ENCODE measurements around the gene LCA5L.

The LCA5L gene

GRCh38 chr21:39452207-39452969, 6.8 kb upstream of the LCA5L start:
- no peaks in the 10 kb centered on the region for H3K27me3 ChIP-seq (replicated peaks; ENCODE audit: control insufficient read depth, insufficient read depth, low read length, poor library complexity, severe bottlenecking)
- no peak overlapping the region for H3K4me3 ChIP-seq (ENCODE audit: insufficient read depth, low read depth, low read length, poor library complexity, severe bottlenecking)
- H3K9me3 ChIP-seq (ENCODE audit: control insufficient read depth, low read length), result no peaks in the 10 kb centered on the region
- H3K27ac ChIP-seq (ENCODE audit: insufficient read depth, low read length, poor library complexity, severe bottlenecking), result no peak overlapping the region
- DNase-seq, result no peak
- no peaks in the 10 kb centered on the region for H3K4me1 ChIP-seq (ENCODE audit: control insufficient read depth, insufficient read depth, low read length, poor library complexity, severe bottlenecking)
- H3K36me3 ChIP-seq (ENCODE audit: control insufficient read depth, insufficient read depth, low read length), result no peaks in the 10 kb centered on the region

GRCh38 chr21:39451332-39452206, 6.0 kb upstream of the LCA5L start, which contains the start of gene SH3BGR:
TSS of gene SH3BGR (plus strand) at chr21:39451970. CDS start at chr21:39452097, 127 bp downstream.
- Histone ChIP-seq H3K27me3 (replicated peaks; ENCODE audit: control insufficient read depth, insufficient read depth, low read length, poor library complexity, severe bottlenecking) (no peaks in the 10 kb centered on the region), H3K27ac (ENCODE audit: insufficient read depth, low read length, poor library complexity, severe bottlenecking) (no peak within 1 kb of the TSS), H3K4me1 (ENCODE audit: control insufficient read depth, insufficient read depth, low read length, poor library complexity, severe bottlenecking) (no peaks in the 10 kb centered on the region), H3K4me3 (ENCODE audit: insufficient read depth, low read depth, low read length, poor library complexity, severe bottlenecking) (no peak within 1 kb of the TSS), H3K9me3 (ENCODE audit: control insufficient read depth, low read length) (no peaks in the 10 kb centered on the region), H3K36me3 (ENCODE audit: control insufficient read depth, insufficient read depth, low read length) (no peaks in the 10 kb centered on the region)
- DNase-seq, result no peak

GRCh38 chr21:39447264-39447663, 1.7 kb upstream of the LCA5L start:
- no peak overlapping the region for H3K4me3 ChIP-seq (ENCODE audit: insufficient read depth, low read depth, low read length, poor library complexity, severe bottlenecking)
- H3K36me3 ChIP-seq (ENCODE audit: control insufficient read depth, insufficient read depth, low read length), result no peaks in the 10 kb centered on the region
- H3K27ac ChIP-seq (ENCODE audit: insufficient read depth, low read length, poor library complexity, severe bottlenecking), result no peak overlapping the region
- no peaks in the 10 kb centered on the region for H3K27me3 ChIP-seq (replicated peaks; ENCODE audit: control insufficient read depth, insufficient read depth, low read length, poor library complexity, severe bottlenecking)
- H3K9me3 ChIP-seq (ENCODE audit: control insufficient read depth, low read length), result no peaks in the 10 kb centered on the region
- no peaks in the 10 kb centered on the region for H3K4me1 ChIP-seq (ENCODE audit: control insufficient read depth, insufficient read depth, low read length, poor library complexity, severe bottlenecking)
- DNase-seq, result no peak

- H3K4me3 ChIP-seq (ENCODE audit: insufficient read depth, low read depth, low read length, poor library complexity, severe bottlenecking), result peak overlapping the region; percentile 89
- H3K27me3 ChIP-seq (replicated peaks; ENCODE audit: control insufficient read depth, insufficient read depth, low read length, poor library complexity, severe bottlenecking), result no peaks in the 10 kb centered on the region
- H3K27ac ChIP-seq (ENCODE audit: insufficient read depth, low read length, poor library complexity, severe bottlenecking), result peak overlapping the region; percentile 71
- no peaks in the 10 kb centered on the region for H3K36me3 ChIP-seq (ENCODE audit: control insufficient read depth, insufficient read depth, low read length)
- H3K9me3 ChIP-seq (ENCODE audit: control insufficient read depth, low read length), result no peaks in the 10 kb centered on the region
- H3K4me1 ChIP-seq (ENCODE audit: control insufficient read depth, insufficient read depth, low read length, poor library complexity, severe bottlenecking), result no peaks in the 10 kb centered on the region
- no peak for DNase-seq
These were observed 977 bp downstream of the LCA5L start for GRCh38 chr21:39444421-39445180.

- no peak overlapping the region for H3K4me3 ChIP-seq (ENCODE audit: insufficient read depth, low read depth, low read length, poor library complexity, severe bottlenecking)
- no peaks in the 10 kb centered on the region for H3K4me1 ChIP-seq (ENCODE audit: control insufficient read depth, insufficient read depth, low read length, poor library complexity, severe bottlenecking)
- no peaks in the 10 kb centered on the region for H3K9me3 ChIP-seq (ENCODE audit: control insufficient read depth, low read length)
- no peaks in the 10 kb centered on the region for H3K36me3 ChIP-seq (ENCODE audit: control insufficient read depth, insufficient read depth, low read length)
- H3K27me3 ChIP-seq (replicated peaks; ENCODE audit: control insufficient read depth, insufficient read depth, low read length, poor library complexity, severe bottlenecking), result no peaks in the 10 kb centered on the region
- DNase-seq, result no peak
- no peak overlapping the region for H3K27ac ChIP-seq (ENCODE audit: insufficient read depth, low read length, poor library complexity, severe bottlenecking)
These were observed 3.8 kb downstream of the LCA5L start for GRCh38 chr21:39441502-39442475.

GRCh38 chr21:39439232-39439631, 6.3 kb downstream of the LCA5L start:
- H3K9me3 ChIP-seq (ENCODE audit: control insufficient read depth, low read length), result no peaks in the 10 kb centered on the region
- no peak for DNase-seq
- no peak overlapping the region for H3K27ac ChIP-seq (ENCODE audit: insufficient read depth, low read length, poor library complexity, severe bottlenecking)
- no peaks in the 10 kb centered on the region for H3K36me3 ChIP-seq (ENCODE audit: control insufficient read depth, insufficient read depth, low read length)
- H3K27me3 ChIP-seq (replicated peaks; ENCODE audit: control insufficient read depth, insufficient read depth, low read length, poor library complexity, severe bottlenecking), result no peaks in the 10 kb centered on the region
- no peak overlapping the region for H3K4me3 ChIP-seq (ENCODE audit: insufficient read depth, low read depth, low read length, poor library complexity, severe bottlenecking)
- no peaks in the 10 kb centered on the region for H3K4me1 ChIP-seq (ENCODE audit: control insufficient read depth, insufficient read depth, low read length, poor library complexity, severe bottlenecking)

- H3K27me3 ChIP-seq (replicated peaks; ENCODE audit: control insufficient read depth, insufficient read depth, low read length, poor library complexity, severe bottlenecking), result no peaks in the 10 kb centered on the region
- H3K4me1 ChIP-seq (ENCODE audit: control insufficient read depth, insufficient read depth, low read length, poor library complexity, severe bottlenecking), result no peaks in the 10 kb centered on the region
- no peak for DNase-seq
- no peaks in the 10 kb centered on the region for H3K36me3 ChIP-seq (ENCODE audit: control insufficient read depth, insufficient read depth, low read length)
- H3K27ac ChIP-seq (ENCODE audit: insufficient read depth, low read length, poor library complexity, severe bottlenecking), result no peak overlapping the region
- no peak overlapping the region for H3K4me3 ChIP-seq (ENCODE audit: insufficient read depth, low read depth, low read length, poor library complexity, severe bottlenecking)
- no peaks in the 10 kb centered on the region for H3K9me3 ChIP-seq (ENCODE audit: control insufficient read depth, low read length)
These were observed 10.6 kb downstream of the LCA5L start for GRCh38 chr21:39434950-39435349.

- Histone ChIP-seq H3K36me3 (ENCODE audit: control insufficient read depth, insufficient read depth, low read length) (no peaks in the 10 kb centered on the region), H3K27me3 (replicated peaks; ENCODE audit: control insufficient read depth, insufficient read depth, low read length, poor library complexity, severe bottlenecking) (no peaks in the 10 kb centered on the region), H3K9me3 (ENCODE audit: control insufficient read depth, low read length) (no peaks in the 10 kb centered on the region), H3K27ac (ENCODE audit: insufficient read depth, low read length, poor library complexity, severe bottlenecking) (no peak overlapping the region), H3K4me3 (ENCODE audit: insufficient read depth, low read depth, low read length, poor library complexity, severe bottlenecking) (no peak overlapping the region), H3K4me1 (ENCODE audit: control insufficient read depth, insufficient read depth, low read length, poor library complexity, severe bottlenecking) (no peaks in the 10 kb centered on the region)
- DNase-seq, result no peak
These were observed 14.6 kb downstream of the LCA5L start for GRCh38 chr21:39430954-39431353.

GRCh38 chr21:39430457-39430856, 15.1 kb downstream of the LCA5L start:
- no peaks in the 10 kb centered on the region for H3K4me1 ChIP-seq (ENCODE audit: control insufficient read depth, insufficient read depth, low read length, poor library complexity, severe bottlenecking)
- H3K27me3 ChIP-seq (replicated peaks; ENCODE audit: control insufficient read depth, insufficient read depth, low read length, poor library complexity, severe bottlenecking), result no peaks in the 10 kb centered on the region
- H3K4me3 ChIP-seq (ENCODE audit: insufficient read depth, low read depth, low read length, poor library complexity, severe bottlenecking), result no peak overlapping the region
- no peak overlapping the region for H3K27ac ChIP-seq (ENCODE audit: insufficient read depth, low read length, poor library complexity, severe bottlenecking)
- DNase-seq, result no peak
- no peaks in the 10 kb centered on the region for H3K36me3 ChIP-seq (ENCODE audit: control insufficient read depth, insufficient read depth, low read length)
- H3K9me3 ChIP-seq (ENCODE audit: control insufficient read depth, low read length), result no peaks in the 10 kb centered on the region

Measured in effector memory CD4-positive, alpha-beta T cell (primary cell).